A172 (cell line): ENCODE data around the gene FARP1. TPM values are rescaled to one million over a fixed set of nuclear protein-coding genes. Genes with fewer than 3 reads are reported as not detected.
A peak's percentile ranks its signal among the peaks of the same experiment; 100 is the strongest.

Experiments
- DNase-seq: peaks from one replicate; pipeline ENCODE4 v3.0.0-alpha.2; 2015; ENCODE audit warnings: low spot score
- total RNA-seq: library from RNA; depleted of rRNA; stranded (reverse); fragments of >200 nt; shearing (Covaris generic); gene quantifications from 2 replicates; pipeline ENCODE4 v1.2.3, GENCODE V29; 2014; rRNA removed

FARP1 gene, protein sequence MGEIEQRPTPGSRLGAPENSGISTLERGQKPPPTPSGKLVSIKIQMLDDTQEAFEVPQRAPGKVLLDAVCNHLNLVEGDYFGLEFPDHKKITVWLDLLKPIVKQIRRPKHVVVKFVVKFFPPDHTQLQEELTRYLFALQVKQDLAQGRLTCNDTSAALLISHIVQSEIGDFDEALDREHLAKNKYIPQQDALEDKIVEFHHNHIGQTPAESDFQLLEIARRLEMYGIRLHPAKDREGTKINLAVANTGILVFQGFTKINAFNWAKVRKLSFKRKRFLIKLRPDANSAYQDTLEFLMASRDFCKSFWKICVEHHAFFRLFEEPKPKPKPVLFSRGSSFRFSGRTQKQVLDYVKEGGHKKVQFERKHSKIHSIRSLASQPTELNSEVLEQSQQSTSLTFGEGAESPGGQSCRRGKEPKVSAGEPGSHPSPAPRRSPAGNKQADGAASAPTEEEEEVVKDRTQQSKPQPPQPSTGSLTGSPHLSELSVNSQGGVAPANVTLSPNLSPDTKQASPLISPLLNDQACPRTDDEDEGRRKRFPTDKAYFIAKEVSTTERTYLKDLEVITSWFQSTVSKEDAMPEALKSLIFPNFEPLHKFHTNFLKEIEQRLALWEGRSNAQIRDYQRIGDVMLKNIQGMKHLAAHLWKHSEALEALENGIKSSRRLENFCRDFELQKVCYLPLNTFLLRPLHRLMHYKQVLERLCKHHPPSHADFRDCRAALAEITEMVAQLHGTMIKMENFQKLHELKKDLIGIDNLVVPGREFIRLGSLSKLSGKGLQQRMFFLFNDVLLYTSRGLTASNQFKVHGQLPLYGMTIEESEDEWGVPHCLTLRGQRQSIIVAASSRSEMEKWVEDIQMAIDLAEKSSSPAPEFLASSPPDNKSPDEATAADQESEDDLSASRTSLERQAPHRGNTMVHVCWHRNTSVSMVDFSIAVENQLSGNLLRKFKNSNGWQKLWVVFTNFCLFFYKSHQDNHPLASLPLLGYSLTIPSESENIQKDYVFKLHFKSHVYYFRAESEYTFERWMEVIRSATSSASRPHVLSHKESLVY
- 16.4 and 18.2 TPM in 2 replicates for total RNA-seq

DNA sequence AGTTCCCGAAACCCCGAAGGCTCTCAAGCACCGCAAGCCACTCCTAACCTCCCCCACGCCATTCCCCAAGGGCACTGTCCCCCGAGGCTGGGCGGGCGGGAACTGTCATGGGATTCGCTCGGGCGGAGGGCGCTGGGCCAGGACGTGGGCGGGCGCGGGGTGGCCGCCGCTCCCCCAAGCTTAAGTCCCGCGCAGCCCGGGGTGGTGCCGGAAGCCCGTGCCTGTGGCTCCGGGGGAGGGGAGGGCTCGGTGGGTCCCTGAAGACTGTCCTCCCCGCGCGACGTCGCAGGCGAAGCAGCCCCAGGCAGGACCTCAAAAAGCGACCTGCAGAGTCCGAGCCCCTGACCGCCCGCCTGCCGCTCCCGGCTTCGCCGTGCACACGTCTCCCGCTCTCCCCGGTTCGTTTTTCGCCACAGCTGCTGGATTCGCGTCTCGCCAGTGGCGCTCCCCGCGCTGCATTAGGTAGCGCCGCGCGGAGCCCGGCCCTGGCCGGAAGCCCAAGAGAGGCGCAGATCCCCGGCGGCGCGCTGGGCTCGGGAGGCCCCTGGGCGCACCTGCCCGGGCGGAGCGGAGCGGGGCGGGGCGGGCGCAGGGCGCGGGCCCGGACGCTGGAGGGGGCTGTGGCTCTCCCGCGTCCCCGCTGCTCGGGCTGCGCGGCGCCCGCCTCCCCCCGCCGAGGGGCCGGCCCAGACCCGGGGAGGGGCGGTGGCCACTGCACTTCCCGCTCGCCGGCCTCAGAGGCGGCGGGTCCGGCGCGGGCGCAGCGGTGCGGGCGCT lies at the start of gene FARP1:
Gene FARP1, plus strand, starts transcription at position 715 of the 777 bp plus-strand sequence. CDS start 70,149 bp downstream, outside the sequence.
- peak; percentile 48 for DNase-seq

DNA sequence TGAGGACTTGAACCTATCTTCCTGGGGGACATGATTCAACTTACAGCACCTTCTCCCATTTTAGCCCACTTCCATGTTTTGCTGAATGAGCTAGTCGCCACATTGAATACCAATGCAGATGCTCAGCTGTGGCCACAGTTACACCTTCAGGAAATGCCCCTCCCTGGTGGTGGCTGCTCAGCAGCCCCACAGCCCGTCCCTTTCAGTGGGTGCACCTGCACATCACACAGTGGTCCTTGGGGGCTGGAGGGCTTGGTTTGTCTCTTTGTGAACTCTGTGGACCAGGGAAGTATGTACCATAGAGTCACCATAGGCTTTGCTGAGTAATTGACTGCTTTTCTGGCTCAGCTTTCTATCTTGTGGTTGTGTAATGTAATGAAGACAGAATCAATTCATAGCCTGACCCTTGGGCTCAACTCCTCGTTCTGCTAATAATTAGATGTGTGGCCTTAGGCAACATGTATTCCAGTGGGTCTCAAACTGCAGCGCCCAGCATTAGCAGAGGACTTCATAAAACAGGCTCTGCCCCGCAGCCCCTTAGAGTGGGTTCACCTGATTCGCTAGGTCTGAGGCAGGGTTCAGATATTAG lies 48.1 kb upstream of the FARP1 start:
- DNase-seq, result no peak

DNA sequence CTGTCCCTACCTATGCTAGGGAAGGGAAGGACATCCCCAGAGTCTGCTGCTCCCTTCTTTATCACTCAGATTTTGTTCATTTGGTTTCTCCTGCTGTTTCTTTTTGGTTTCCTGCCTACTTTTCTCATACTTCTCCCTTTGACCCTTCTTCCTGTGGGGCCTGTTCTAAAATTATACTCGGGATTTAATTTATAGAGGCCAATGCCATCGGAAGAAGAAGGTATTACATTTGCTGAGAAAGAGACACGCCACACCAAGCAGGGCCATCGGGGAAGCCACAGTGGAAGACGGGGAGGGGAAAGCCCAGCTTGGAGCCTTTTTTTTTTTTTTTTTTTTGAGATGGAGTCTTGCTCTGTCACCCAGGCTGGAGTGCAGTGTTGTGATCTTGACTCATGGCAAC lies 46.8 kb upstream of the FARP1 start:
- no peak for DNase-seq

DNA sequence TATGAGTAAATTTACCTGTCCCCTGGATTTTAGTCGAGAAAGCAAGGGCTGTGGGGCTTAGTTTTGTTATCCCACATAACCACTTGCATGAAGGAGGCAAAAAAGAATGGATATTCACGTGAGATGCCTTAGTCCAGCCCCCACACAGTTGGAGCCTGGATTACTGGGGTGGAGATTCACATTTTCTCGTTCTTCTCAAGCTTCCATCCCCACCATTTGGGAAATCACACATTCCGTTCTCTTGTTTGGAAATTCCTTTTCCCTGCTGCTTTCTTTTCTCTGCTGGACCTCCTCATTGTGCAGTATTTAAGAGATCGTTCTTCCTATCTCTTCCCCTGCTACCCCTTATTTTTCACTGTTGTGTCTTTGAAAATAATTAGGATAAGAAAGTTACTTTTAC lies 45.1 kb upstream of the FARP1 start:
- no peak for DNase-seq

DNA sequence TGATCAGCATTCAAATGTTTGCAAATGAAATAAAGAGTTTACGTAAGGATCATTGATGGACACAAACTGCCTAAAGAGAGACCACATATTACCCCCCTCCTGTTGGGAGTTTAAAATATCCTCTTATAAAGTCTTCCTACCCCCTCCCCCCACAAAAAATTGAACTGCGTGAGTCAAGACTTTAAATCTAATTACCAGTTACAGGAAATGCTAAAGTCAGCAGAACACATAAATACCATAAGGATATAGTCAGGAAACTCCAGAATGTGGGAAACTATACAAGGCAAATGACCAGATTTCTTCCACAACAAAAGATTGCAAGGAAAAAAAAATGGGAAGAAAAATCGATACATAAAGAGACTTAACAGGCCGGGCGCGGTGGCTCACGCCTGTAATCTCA lies 44.4 kb upstream of the FARP1 start:
- DNase-seq, result no peak

DNA sequence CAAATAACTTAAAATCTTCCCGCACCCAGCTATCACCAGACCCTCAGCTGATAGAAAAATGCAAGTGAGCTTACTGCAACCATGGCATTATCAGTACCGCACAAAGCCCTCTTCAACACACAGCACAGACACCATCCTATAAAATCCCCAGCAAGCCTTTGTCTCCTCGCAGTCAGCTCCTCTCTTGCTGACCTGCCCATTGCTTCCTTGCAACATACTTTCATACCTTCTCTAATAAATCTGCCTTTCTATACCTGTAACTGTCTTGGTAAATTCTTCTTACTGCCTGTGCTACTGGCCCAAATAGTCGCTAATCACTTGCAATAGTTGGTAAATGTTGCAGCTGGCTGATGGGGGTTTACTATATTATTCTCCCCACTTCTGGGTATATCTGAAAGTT lies 43.3 kb upstream of the FARP1 start:
- DNase-seq, result no peak

DNA sequence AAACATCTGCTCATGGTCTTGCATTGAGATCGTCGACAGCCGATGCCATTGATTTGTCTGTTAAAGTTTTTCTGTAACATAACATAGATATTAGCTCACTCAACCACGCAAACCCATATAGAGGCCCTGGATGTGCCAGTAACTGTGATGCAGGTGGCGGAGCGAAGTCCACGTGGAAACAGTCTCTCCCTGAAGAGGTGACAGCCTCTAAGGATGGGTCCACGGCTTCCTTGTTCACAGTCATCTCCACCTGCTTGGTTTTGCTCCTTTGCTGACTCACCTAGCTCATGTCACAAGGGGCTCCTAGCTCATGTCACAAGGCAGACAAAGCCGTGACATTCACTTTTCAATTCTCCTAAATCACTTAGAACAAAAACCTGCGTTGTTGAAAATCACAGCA lies 42.4 kb upstream of the FARP1 start:
- no peak for DNase-seq

DNA sequence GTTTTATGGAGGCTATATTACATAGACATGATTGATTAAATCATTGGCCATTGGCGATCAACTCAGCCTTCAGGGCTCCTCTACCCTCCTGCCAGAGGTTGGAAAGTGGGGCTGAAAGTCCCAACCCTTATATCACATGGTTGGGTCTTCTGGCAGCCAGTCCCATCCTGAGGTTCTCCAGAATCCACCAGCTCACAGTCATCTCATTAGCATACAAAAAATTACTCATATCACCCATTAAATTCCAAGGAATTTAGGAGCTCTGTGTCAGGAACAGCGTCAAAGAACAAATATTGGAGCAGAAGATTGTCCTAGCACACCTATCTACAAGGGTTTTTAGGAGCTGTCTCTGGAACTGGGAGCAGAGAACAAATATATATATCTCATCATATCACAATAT lies 39.4 kb upstream of the FARP1 start:
- DNase-seq, result no peak

DNA sequence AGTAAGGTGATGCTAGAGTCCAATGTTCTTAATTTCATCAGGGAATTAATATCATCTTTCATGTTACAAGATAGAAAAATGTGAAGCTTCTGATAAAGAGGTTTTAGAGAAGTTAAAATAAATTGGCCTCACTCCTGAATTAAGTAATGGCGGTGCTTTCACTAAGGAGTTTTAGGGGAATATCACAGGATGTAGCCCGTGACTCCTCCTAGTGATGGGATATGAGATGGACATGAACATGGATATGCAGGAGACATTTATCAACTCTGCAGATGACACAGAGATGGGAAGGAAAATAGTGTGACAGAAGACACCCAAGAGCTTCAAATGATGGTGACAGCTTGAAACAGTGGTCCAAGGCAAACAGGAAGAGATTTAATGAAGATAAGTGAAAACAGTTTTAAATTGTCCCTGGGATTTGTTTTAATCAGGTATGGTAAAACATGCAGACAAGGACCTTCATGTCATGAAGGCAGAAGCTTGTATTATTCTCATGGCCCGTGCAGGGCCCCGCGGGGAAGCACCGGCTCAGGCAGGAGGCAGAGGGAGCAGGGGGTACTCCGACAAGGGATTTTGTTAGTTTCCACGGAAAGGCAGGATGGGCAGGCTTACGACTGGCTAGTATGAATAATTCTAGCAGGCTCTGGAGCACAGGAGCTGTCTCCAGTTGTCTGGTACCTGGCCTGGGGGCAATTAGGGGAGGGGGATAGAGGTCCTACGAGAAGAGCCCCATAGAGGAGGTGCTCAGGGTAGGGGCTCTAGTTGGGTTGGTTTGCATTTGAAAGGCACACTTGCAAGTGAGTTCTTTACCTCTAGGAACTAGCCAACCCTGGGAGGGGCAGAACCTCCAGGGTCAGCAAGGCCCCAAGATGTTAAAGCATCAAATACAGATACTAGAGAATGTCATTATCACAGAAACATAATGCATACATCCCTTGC lies 38.7 kb upstream of the FARP1 start:
- DNase-seq, result no peak

DNA sequence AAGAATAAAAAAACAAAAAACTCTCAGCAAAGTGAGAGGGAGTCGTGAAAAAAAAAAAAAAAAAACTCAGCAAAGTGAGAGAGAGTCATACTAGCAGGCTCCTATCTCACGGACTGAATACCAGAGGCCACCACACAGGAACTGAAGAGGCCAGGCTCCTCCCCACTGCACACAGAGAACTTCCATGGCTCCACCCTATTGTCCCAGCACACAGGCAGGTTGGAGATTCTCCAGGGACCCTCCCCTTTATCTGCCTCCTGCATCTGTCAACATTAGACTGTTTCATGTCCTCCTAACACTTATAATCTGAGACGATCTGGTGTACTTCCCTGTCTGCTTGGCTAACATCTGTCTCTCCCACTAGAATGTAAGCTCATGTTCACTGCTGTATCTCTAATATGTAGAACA lies 37.0 kb upstream of the FARP1 start:
- DNase-seq, result no peak

DNA sequence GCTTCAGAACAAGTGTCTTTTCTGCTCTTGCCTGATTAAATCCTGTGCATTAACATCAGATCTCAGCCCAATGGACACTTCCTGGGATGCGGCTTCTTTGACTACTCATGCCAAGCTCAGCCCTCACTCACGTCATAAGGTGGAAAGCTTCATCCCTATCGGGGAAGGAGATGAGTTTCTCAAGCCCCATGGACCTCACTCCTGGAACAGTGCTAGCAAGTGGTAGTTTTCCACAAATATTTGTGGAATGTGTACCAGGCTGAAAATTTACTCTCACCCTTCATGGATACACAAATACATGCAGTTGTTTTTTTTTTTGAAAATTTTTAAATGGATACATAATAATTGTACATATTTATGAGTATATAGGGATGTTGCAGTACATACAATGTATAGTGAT lies 34.6 kb upstream of the FARP1 start:
- peak; percentile 28 for DNase-seq

DNA sequence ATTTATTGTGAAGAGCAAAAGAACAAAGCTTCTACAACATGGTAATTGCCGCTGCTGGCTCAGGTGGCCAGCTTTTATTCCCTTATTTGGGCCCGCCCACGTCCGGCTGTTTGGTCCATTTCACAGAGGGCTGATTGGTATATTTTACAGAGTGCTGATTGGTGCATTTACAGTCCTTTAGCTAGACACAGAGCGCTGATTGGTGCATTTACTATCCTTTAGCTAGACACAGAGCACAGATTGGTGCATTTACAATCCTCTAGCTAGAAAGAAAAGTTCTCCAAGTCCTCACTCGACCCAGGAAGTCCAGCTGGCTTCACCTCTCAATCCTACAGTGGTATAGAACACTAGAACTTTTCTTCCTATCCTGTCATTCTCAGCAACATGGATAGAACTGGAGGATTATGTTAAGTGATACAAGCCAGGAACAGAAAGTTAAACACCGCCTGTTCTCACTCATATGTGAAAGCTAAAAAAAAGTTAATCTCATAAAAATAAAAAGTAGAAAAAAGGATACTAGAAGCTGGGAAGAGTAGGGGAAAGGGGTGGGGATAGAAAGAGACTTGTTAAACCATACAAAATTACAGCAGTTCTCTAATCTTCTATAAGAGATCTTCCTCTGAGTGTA lies 33.6 kb upstream of the FARP1 start:
- no peak for DNase-seq

DNA sequence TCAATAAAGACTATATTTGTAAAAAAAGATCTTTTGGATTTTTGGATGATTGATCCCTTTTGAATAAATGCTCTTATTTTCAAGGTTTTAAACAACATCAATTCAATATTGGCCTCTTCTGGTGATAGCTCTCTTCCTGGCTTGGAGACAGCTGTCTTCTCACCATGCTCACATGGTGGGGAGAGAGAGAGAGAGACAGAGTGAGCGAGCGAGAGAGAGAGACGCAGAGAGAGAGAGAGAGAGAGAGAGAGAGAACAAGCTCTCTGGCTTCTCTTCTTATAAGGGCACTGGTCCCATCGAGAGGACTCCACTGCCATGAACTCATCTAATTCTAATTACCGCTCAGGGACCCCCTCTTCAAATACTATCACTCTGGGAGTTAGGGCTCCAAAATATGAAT lies 32.1 kb upstream of the FARP1 start:
- no peak for DNase-seq

DNA sequence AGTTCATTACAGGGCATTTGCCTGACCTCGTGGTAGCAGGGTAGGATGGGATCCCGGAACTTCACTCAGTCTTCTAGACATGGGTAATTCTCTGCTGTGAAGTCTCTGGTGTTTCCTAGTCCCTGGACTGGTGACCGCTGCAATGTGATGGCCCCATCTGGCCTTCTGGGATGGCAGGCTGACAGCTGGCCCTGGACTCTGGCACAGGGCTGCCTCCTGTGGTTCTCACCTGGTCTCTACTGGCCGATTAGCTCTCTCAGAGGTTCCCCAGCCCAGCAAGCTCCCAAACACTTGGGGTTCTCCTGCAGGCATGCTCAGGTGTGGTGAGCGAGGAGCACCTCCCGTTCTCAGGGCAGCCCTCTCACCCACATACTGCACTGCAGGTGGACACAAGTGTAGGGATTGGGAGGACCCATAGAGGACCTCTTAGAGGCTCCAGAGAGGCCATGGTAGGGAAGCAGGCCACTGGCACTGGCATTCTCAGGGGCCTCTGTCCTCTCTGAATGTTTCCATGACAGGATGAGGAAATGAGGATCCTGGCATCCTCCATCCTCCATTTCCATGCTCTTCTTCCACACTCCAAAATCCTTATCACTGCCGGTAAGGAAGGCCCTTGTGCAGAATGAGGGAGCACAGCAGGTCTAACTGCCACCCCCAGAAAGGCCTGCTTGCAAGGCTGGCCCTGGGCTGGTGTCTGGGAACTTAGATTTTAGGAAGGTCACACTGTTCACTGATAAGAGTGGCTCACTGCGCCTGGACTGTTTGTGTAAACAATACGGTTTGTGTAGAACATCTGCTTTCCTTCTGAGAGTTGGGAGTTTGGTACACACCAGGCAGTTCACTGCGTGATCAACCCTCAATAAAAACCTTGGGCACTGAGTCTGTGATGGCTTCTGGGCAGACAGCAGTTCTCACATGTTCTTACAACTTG lies 31.5 kb upstream of the FARP1 start:
- no peak for DNase-seq

DNA sequence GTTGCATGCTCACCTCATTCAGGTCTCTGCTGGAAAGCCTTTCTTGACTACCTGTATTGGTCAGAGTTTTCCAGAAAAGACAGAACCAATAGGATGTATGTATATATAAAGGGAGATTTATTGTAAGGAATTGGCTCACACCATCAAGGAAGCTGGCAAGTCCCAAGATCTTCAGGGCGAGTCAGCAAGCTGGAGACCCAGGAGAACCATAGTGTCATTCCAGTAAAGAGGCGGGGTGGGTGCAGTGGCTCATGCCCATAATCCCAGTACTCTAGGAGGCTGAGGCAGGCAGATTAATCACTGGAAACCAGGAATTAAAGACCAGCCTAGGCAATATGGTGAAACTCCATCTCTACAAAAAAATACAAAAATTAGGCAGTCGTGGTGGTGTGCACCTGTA lies 30.4 kb upstream of the FARP1 start:
- DNase-seq, result no peak

DNA sequence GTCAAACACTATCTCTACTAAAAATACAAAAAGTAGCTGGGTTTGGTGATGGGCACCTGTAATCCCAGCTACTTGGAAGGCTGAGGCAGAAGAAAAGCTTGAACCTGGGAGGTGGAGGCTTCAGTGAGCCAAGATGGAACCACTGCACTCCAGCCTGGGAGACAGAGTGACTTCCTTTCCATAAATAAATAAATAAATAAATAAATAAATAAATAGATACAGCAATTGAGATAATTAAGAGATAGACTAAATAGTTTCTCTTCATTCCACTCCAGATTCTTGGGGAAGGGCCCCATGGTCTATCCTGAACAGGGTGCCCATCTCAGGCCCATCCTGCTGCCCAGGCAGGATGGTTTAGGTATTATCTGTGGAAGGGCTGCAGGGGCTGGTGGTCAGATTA lies 24.0 kb upstream of the FARP1 start:
- no peak for DNase-seq

DNA sequence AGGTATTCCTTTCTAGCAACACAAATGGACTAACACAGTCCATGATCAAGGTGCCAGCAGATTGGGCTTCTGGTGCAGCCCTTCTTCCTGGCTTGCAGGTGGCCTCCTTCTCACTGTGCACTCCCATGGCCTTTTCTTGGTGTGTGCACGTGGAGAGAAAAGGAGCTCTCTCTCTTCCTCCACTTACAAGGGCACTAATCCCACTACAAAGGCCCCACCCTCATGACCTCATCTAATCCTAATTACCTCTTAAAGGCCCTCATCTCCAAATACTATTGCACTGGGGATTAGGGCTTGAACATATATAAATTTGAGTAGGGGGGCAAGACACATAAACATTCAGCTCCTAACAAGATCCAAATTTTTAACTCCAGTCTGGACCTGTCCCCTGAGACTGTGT lies 19.7 kb upstream of the FARP1 start:
- DNase-seq, result no peak

DNA sequence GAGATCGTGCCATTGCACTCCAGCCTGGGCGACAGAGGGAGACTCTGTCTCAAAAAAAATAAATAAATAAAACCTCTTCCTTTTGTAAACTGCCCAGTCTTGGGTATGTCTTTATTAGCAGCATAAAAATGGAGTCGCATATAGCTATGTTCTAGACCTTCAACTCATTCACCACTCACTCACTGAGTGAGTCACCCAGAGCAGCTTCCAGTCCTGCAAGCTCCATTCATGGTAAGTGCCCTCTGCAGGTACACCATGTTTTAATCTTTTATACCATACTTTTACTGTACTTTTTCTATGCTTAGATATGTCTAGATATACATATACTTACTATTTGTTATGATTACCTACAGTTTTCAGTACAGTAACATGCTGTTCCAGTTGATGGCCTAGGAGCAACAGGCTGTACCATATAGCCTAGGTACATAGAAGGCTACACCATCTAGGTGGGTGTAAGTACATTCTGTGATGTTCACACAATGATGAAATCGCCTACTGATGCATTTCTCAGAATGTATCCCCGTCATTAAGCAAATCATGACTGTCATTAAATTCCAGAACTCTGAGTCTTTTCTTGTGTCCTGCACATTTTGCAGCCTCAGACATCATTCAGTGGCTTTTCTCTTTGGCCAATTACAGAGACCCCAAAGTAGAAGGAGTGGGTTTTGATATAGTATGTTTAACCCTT lies 13.7 kb upstream of the FARP1 start:
- no peak for DNase-seq
